A549 (cell line): ENCODE measurements around the gene CDKN1A.

Experiments
- POLR2A ChIP-seq: IDR thresholded peaks from 2 replicates; pipeline ENCODE4 v1.6.1; 2012; ENCODE audit warnings: mild to moderate bottlenecking, low read length
- SMC3 ChIP-seq: fragments of >200 bp; sonication (Bioruptor Twin); formaldehyde crosslinking; IDR thresholded peaks from 3 replicates; pipeline ENCODE4 v1.6.1; 2018; ENCODE audit warnings: inconsistent platforms
- TF ChIP-seq, protein P1 (sequence below): fragments of >200 bp; sonication (Bioruptor Twin); formaldehyde crosslinking; IDR thresholded peaks from 3 replicates; pipeline ENCODE4 v1.5.1; 2016
- TF ChIP-seq, protein P2 (sequence below): fragments of 200-600 bp; sonication (generic); IDR thresholded peaks from 2 replicates; pipeline ENCODE4 v1.6.1; 2016; ENCODE audit warnings: antibody characterized with exemption, mild to moderate bottlenecking, moderate library complexity

DNA sequence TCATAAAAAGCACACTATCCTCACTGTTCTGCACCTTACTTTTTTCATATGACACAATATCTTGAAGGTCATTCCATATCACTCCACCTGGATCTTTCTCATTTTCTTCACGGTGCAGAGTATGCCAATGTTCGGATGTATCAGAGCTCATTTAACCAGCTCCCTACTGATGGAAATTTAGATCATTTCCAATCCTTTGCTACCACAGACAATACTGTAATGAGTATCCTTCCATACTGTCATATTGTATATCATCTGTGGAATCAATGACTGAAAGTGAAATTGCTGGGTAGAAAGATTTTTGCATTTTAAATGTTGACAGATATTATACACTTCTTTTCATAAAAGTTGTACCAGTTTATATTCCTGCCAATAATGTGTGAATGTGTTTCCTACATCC lies 16.9 kb downstream of the CDKN1A start:
- TF ChIP-seq, protein P1, sequence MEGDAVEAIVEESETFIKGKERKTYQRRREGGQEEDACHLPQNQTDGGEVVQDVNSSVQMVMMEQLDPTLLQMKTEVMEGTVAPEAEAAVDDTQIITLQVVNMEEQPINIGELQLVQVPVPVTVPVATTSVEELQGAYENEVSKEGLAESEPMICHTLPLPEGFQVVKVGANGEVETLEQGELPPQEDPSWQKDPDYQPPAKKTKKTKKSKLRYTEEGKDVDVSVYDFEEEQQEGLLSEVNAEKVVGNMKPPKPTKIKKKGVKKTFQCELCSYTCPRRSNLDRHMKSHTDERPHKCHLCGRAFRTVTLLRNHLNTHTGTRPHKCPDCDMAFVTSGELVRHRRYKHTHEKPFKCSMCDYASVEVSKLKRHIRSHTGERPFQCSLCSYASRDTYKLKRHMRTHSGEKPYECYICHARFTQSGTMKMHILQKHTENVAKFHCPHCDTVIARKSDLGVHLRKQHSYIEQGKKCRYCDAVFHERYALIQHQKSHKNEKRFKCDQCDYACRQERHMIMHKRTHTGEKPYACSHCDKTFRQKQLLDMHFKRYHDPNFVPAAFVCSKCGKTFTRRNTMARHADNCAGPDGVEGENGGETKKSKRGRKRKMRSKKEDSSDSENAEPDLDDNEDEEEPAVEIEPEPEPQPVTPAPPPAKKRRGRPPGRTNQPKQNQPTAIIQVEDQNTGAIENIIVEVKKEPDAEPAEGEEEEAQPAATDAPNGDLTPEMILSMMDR, result no peak
- TF ChIP-seq POLR2A (no peak), SMC3 (no peak)
- TF ChIP-seq, protein P2, sequence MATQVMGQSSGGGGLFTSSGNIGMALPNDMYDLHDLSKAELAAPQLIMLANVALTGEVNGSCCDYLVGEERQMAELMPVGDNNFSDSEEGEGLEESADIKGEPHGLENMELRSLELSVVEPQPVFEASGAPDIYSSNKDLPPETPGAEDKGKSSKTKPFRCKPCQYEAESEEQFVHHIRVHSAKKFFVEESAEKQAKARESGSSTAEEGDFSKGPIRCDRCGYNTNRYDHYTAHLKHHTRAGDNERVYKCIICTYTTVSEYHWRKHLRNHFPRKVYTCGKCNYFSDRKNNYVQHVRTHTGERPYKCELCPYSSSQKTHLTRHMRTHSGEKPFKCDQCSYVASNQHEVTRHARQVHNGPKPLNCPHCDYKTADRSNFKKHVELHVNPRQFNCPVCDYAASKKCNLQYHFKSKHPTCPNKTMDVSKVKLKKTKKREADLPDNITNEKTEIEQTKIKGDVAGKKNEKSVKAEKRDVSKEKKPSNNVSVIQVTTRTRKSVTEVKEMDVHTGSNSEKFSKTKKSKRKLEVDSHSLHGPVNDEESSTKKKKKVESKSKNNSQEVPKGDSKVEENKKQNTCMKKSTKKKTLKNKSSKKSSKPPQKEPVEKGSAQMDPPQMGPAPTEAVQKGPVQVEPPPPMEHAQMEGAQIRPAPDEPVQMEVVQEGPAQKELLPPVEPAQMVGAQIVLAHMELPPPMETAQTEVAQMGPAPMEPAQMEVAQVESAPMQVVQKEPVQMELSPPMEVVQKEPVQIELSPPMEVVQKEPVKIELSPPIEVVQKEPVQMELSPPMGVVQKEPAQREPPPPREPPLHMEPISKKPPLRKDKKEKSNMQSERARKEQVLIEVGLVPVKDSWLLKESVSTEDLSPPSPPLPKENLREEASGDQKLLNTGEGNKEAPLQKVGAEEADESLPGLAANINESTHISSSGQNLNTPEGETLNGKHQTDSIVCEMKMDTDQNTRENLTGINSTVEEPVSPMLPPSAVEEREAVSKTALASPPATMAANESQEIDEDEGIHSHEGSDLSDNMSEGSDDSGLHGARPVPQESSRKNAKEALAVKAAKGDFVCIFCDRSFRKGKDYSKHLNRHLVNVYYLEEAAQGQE, result no peak
